ENCODE measurements around the gene NFIX.
A peak's percentile ranks its signal among the peaks of the same experiment; 100 is the strongest.

Gene NFIX

DNA sequence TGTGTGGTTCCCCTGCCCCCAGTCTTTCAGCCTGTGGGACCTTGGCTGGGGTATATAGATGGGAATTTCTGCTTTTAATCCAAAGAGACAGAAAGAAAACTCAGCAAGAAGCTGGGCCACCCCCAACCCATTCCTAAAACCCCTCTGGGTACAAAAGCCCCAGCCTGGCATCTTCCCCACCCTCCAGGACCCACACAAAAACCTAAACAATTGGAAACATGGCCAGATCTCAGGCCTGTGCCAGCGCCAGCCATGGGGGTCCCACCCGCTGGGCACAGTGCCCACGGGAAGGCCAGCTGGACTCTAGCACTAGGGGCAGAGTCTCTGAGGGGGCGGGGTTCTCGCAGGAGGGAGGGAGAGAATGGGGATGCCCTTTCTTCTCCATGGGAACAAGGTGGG, 98.8 kb downstream of the NFIX start:
- no peak for DNase-seq (ENCODE audit: low spot score)

DNA sequence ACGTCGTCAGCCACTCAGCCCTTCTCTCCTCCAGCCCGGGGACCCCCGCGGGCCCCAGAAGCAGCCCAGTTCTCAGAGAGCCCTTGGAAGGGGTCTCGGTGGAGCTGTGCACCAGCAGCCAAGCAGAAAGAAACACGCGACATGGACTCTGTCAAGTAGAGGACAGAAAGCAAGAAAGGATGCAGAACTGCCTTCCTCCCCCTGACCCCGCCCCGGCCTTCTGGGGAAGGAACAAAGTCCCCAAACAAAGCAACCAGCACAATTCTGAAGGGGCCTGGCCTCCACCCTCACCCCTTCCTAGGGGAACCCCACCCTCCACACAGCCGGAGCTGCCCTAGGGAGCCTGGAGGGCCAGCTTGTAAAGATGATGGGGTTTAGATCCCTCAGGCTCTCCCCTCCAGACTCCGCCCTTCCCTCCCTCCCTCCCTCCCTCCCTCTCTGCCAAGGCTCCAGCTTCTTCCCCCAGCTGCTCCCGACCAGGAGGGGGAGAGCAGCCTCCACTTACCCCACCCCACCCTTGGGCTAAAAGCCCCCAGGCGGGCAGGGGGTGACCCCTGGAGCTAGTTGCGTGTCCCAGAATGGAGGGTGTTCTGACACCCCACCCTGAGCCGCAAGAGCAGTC, 99.6 kb downstream of the NFIX start:
- no peak for DNase-seq (ENCODE audit: low spot score)

DNA sequence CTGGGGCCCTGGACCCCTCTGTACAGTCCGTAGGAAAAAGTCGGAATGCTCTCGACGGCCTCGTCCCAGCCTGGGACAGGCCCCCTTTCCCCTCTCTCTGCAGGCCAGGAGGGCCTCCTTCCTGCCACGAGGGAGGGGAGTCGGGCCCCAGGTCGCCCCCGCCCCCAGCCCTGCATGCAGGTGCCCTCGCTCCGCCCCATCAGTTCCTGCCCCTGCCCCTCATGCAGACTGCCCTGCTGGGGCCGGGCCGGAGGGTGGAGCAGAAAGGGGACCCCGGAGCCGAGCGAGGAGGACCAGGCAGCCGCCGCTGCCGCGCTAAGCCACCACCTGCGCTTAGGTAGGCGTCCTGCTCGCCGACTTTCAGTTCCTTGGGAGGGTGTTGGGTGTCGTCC, 100.1 kb downstream of the NFIX start:
- DNase-seq (ENCODE audit: low spot score): no peak

DNA sequence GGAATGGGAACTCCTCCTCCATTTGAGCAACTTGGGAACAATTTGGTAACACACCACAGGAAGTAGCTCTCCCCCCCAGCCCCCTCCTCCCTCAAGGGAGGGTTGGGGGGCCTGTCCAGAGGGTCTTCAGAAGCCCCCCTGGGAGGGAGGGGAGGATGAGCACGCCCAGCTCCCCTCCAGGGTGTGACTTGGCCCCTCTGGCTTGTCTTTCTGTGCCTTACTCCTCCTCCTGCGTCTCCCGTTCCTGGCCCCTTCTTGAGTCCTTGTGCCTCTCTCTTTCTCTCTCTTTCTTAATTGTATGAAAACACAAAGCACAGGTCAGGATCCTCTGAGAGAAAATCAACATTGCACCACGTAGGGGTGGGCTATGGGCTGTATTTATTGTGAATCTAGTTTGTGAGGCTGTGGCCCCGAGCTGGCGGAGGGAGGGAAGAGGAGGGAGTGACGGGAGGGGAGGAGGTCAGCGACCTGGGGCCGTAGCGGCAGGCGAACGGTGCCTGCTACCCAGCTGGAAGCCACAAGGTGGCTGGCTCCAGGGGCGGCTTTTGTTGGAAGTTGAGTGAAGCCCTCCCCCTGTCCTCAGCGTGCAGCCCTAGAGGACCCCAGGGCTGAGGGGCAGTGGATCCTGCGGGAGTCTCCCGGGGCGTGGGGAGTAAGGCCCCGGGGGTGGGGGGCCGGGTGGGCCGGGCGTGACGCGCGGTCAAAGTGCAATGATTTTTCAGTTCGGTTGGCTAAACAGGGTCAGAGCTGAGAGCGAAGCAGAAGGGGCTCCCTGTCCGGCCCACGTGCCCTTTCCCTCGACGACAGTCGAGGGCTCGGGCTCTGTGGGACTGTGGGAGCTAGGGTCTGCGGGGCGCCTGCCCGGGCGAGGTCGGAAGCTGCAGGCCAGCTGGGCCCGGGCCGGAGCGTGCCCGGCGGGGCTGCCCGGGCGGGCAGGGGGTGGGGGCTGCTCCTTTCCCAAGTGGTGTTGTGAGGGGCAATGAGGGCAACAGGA, 101.0 kb downstream of the NFIX start:
- no peak for DNase-seq (ENCODE audit: low spot score)

DNA sequence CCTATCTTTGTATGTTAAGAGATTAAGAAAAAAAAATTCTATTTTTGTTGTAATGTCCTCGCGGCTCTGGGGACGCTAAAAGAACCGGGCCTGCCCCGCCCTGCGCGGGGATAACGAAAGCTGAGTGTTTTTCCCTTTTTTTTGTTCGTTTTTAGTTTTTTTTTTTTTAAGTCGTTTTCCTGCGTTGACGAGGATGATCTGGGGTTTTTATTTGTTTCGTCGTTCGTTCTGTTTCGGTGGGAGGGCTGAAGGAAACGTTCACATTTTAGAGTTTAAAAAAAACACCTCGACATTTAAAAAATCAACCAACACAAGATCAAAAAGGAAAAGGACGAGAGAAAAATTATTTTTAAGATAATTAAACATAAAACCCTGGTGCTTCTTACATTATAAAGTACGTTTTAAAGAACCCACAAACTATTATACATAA, 101.8 kb downstream of the NFIX start:
- no peak for DNase-seq (ENCODE audit: low spot score)

DNA sequence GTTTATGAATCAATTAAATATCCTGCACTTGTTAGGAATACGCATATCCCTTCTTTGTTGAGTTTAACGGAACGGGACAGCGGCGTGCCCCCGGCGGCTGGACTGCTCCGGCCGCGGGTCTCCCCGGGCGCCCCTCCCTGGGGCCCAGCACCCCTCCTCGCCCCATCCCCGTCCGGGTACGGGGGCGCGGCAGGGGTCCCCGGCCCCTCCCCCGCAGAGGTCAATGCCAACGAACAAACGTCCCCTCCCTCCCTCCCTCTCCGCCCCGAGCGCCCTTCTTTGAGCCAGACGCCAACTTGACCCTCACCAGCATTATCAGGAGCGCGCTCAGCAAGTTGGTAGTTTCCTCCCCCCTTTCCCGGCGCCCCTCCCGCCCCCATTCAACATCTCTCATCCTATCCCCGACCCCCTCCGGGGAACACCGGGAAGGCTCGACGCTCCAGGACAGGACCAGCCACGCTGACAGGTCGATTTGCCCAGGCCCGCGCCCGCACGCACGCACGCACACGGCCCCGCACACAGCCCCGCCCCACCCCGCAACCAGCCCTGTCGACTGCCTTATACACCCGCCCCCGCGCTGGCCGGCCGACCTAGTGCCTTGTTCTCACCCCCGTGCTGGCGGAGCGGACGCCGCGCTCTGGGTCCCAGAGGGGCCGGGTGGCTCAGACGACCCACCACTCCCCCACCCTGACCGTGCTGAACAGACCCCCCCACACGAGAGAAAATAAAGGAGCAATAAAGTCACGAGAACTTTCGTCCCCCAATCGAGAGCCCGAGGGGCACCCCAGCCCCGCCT, 102.4 kb downstream of the NFIX start:
- no peak for DNase-seq (ENCODE audit: low spot score)

DNA sequence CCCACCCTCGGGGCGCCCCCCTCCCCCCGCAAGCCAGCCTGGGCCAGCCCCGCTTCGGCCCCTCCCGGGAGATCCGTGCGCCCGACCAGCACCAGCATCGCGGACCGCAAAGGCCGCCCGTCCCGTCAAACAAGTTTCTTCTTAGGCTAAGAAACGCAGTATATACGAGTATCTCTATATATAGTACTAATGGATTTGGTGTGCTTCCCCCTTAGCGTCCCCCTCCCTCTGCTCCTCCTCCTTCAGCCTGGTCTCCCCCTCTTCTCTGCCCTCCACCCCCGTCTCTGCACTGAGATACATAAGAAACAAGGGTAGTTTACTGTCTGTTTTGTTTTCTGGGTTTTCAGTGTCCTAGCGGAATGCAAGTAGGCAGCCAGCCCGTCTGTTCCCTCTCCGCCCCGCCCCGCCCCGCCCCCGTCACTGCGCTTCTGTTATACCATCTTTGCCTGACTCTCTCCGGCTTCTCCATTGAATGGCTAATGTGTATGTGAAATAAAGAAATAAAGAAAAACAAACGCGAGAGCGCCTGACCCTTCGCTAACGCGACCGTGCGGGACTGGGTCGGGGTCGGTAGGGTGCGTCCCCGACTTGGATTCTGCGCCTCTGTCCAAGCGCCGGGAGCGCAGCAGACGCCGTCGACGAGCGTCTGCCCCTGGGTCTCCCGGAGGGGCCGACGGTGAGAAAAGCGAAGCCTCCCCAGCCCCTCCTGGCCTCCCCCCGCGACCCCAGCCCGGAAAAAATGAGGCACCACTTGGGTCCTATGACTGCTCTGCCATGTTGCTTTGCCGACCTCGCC, 103.2 kb downstream of the NFIX start:
- no peak for DNase-seq (ENCODE audit: low spot score)

DNA sequence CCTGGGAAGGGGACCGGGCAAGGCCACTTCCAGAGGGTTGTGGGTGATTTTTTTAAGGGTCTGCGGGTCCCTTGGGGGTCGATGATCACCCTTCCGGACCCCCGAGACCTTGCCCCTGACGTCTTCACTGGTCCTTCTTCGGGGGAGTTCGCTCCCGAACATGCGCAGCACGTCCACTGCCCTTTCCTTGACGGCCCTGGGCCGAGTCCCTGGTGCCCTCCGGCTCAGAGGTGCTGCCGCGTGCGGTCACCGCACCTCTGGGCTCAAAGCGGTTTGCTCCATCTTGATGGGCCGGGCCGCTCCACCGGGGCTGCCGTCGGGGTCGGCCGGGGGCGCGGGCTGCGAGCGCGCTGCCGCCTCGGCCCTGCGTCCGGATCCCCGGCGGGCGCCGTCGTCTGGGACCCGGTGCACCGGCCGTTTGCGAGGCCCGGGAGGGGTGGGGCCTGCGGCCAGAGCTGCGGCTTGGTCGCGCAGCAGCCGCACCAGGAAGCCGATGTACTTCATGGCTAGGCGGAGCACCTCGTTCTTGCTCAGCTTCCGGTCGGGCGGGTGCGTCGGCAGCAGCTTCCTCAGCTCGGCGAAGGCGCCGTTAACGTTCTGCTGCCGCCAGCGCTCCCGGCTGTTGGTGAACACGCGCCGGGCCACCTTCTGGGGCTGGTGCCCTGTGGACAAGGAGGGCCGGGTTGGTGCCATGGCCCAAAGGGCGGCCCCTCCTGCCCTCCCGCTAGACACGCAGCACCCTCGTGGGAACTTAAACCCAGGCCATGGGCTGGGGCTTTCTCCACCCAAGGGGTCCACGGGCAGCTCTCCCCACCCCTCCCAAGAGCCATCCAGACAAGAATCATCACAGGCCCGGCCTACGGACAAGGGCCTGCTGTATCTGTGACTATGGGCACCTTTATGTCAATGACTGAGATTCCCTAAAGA, 104.1 kb downstream of the NFIX start:
- DNase-seq (ENCODE audit: low spot score): no peak

DNA sequence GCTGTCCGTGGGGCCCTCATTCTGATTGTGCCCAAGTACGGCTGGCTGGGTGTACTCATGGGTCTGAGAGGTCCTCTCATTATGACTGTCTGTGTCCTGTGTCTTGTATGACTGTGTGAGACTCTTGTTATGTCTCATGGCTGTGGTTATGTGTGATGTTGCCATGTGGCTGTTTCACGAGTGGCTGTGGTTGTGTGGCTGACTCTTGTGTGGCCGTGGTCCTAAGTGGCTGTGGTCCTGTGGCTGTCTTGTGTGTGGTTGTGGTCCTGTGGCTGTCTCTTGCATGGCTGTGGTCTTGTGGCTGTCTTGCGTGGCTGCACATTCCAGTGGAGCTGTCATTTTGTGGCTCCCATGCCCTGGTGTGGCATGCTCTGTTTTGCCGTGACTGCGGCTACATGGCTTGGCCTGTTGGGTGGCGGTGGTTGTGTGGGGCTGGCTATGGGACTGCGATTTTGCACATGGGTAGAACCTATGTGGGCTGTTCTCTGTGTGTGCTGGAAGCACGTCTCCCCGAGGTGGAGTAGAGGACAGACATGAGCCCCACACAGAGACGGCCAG, 104.8 kb downstream of the NFIX start:
- DNase-seq (ENCODE audit: low spot score): no peak

DNA sequence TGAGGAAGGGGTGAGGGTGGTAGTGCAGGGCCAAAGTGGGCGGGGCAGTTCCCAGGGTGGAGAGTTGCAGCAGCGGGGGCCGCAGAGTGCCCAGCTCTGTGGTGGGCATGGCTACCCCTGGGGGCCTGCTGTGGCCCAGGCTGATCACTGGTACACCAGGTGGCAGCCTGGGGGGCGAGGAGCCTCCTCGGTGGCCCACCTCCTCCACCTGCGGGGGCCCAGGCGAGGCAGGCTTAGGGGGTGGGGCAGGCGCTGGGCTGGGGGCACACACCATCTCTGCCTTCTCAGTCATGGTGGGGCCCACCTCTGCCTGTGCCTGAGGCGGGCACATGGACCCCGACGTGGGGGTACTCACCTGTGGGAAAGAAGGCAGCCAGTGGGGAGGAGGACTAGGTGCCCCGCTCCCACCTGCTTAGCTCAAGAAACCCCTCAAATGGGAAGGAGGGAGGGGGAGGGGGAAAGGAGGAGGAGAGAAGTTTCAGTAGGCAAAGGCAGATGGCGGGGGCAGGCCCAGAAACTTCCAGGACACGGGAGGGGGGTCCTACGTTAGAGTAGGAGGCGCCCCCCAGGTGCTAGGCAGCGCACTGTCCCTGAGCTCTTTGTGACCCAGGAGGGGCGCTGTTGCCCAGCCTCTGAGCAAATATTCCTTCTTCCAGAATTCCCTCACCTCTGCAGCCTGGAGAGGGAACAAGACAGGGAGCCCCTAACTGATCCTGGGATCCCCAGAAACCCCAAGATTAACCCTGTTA, 105.7 kb downstream of the NFIX start:
- DNase-seq (ENCODE audit: low spot score): no peak

DNA sequence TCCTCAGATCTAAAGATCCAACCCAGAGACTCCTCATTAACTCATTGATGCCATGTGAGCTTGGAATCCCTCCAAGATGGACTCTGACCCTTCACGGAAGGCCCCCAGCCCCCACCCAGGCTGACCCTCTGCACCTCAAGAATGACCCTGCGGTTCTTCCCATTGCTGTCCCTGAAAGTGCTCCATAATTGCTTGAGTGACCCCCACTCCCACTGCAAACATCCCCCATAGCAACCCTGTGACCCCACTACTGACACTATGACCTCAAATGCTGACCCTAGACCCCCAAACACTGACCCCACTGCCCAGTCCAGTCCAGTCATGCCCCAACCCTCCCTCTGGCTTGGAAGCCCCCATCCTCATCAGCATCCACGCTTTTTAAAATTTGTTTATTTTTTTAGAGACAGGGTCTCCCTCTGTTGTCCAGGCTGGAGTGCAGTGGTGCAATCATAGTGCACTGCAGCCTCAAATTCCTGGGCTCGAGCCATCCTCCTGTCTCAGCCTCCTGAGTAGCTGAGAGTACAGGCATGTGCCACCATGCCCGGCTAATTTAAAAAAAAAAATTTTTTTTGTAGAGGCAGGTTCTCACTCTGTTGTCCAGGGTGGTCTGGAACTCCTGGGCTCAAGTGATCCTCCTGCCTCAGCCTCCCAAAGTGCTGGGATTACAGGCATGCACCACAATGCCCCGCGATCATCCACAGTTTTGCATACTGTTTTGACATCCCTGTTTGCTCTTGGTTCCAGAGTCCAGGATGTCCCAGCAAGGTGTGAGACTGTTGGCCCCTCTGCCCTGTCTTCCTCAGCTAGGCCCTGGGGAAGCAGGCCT, 106.5 kb downstream of the NFIX start:
- DNase-seq (ENCODE audit: low spot score): no peak

DNA sequence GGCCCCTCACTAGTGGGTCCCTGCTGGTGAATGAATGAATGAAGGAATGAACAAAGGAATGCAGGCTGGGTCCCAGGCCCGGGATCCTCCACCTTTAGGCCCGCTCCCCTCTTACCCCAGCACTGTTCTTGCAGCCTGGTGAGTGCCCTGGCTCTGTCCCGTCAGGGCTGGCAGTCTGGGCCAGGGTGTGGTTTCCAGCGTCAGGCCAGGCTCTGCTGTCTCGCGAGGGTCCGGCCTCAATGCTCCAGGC, 107.1 kb downstream of the NFIX start:
- DNase-seq (ENCODE audit: low spot score): no peak

DNA sequence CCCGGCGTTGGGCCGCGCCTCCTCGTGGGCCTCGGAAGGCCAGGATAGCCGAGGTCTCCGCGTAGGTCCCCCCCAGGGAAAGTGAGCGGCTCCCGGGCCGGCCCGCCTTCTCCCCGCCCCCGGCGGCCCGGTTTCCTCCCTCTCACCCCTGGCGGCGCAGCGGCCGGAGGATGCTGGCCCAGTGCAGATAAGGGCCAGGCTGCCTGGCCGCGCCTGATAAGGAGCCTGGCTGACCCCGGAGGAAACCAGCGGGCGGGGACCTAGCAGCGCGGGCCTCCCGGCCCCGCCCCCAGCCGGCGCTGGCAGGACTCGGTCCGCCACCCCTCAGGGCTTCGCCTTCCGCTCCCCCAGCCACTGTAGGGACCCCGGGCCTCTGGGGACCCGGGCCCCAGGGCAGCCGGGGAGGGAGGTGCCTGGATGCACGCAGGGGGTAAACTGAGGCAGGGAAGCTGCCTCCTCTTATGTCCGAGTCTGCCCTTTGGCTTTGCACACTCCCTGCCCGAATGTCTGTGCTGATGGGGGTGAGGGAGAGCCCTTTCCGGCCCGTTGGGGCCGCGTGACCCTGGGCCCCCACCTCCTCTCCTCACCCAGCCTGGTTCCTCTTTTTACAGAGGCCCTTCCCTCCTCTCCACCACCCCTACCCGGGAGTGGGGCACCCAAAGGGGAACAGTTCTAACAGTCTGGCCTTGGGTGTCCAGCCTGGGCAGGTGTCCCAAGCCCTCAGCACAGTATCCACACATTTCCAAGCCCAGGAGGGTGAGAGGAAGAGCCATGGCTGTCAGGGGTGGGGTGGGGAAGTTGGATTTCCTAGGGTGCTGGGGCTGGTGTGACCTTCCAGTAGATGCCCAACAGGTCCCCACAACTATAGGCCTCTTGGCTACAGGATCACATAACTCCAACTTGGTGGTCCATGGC, 107.6 kb downstream of the NFIX start, which contains the start of gene LYL1:
Gene LYL1 (minus strand): TSS at position 193 of the 915 bp plus-strand sequence. CDS start 1,687 bp downstream, outside the sequence.
- DNase-seq (ENCODE audit: low spot score): peak; percentile 48

DNA sequence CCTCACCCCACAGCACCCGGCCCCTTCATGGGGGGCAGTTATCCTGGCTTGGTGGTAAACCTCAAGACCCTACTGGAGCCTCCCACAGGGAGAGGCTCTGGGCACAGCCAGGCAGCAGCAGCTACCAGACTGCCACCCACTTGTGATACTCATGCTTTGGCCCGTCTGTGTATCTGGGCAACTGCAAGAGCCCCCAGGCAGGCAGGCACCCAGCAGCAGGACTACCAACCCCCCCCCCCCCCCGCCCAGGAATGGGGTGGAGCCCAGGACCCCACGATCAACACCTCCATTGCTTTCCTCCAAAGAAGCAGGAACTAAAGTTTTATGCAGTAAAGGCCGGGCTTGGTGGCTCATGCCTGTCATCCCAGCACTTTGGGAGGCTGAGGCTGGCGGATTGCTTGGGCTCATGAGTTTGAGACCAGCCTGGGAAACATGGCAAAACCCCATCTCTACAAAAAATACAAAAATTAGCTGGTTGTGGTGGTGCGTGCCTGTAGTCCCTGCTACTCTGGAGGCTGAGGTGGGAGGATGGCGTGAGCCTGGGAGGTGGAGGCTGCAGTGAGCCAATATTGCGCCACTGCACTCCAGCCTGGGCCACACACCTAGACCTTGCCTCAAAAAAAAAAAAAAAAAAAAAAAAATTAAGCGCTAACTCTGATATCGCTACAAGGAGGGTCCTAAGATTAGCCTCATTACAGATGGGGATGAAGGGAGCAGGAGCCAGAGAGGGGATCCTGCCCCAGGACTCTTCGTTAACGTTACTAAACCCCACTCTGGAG, 108.5 kb downstream of the NFIX start:
- DNase-seq (ENCODE audit: low spot score): no peak

DNA sequence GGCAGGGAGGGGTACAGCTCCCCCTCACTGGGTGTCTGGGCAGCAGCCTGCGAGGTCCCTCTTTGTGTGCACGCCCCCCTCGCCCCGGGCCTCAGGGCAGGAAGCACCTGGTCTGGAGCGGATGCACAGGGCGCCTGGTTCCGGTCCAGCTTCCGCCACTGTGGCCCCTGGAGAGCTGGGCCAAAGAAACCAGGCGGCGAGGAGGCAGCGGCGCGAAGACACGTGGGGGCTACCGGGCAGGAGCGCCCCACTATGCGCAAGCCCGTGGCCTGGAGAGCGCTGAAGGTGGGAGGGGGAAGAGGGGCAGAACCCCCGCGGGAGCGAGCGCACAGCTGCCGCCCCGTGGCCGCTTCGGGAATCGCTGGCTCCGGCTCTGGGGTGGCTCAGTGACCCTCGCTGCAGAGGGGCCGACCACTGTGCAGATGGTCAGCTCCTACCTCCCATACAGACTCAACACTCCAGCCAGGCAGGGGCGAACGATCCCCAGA, 109.1 kb downstream of the NFIX start:
- no peak for DNase-seq (ENCODE audit: low spot score)

DNA sequence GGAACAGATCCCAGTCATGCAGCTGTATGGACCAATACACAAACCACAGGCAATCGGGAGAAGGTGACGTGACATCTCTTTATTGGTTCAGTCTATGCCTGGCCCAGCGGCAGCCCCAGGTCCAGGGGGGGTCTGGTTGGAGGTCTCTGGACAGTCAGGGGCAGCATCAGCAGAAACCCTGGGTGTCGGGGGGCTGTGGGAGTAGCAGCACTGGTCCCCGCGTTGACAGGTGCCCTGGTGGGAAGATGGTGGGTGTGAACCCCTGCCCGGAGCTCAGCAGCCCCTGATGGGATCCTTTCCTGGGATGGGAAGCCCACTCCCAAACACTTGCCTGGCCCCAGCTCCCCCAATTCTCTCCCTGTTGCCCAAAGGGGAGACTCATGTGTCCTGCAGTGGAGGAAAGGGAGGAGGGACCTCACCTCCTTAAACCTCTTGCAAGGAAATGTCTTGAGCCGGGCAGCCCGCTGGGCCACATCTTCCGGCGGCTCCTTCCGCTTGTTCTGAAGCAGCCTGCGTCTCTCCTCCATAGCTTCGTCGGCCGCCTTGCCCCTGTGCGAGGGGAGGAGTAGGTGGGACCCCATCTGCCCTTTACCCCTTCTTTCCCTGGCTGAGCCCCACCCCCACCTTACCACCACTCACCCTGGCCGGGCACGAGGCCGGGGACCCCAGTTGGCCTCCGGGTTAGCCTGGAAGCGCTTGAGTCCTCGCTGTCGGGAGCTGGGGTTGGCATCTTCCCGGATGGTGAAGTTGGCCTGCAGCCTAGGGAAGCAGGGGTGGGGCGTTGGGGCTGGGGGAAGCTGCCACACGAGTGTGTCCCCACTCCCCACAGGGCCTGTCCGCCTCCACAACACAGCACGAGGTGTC, 109.8 kb downstream of the NFIX start:
- DNase-seq (ENCODE audit: low spot score): no peak

All from COLO829 (cell line).